A549 (cell line): ENCODE measurements around the gene SH3RF3.

ENCODE experiments used
- CHD2 ChIP-seq: fragments of 150-350 bp; IDR thresholded peaks from 2 replicates; pipeline ENCODE4 v1.6.1; 2014; ENCODE audit warnings: low read length; ENCODE audit not compliant: partially characterized antibody
- CTCF ChIP-seq: fragments of >200 bp; sonication (Bioruptor Twin); formaldehyde crosslinking; IDR thresholded peaks from 3 replicates; pipeline ENCODE4 v1.5.1; 2016
- E2F6 ChIP-seq: IDR thresholded peaks from 2 replicates; pipeline ENCODE4 v1.6.1; 2012; ENCODE audit warnings: low read depth, borderline replicate concordance
- ESRRA ChIP-seq: fragments of 150-350 bp; IDR thresholded peaks from 2 replicates; pipeline ENCODE4 v1.6.1; 2014; ENCODE audit warnings: mild to moderate bottlenecking, low read length, borderline replicate concordance
- GATA3 ChIP-seq: IDR thresholded peaks from 2 replicates; pipeline ENCODE4 v1.6.1; 2012; ENCODE audit warnings: borderline replicate concordance
- JUNB ChIP-seq: fragments of >200 bp; sonication (Bioruptor Twin); formaldehyde crosslinking; IDR thresholded peaks from 2 replicates; pipeline ENCODE4 v1.6.1; 2016
- MAZ ChIP-seq: fragments of 150-350 bp; IDR thresholded peaks from 2 replicates; pipeline ENCODE4 v1.6.1; 2014; ENCODE audit warnings: antibody characterized with exemption, low read depth, low read length, borderline replicate concordance
- MYC ChIP-seq: IDR thresholded peaks from 2 replicates; pipeline ENCODE4 v1.6.1; 2012; ENCODE audit warnings: mild to moderate bottlenecking, inconsistent platforms, low read length, improper control_type of control experiment, borderline replicate concordance
- POLR2A ChIP-seq: IDR thresholded peaks from 2 replicates; pipeline ENCODE4 v1.6.1; 2012; ENCODE audit warnings: mild to moderate bottlenecking, low read length
- POLR2AphosphoS2 ChIP-seq: conservative IDR thresholded peaks from 2 replicates; pipeline ENCODE4 v1.6.1; 2012; ENCODE audit warnings: low read length, improper control_type of control experiment, inconsistent platforms
- RAD21 ChIP-seq, 2 experiments: fragments of >200 bp in 1 of 2; sonication (Bioruptor Twin) in 1 of 2; formaldehyde crosslinking in 1 of 2; IDR thresholded peaks in 1 of 2; conservative IDR thresholded peaks in 1 of 2; 2 replicates in 1 of 2; 3 replicates in 1 of 2; pipeline ENCODE4 v1.6.1; 2012 to 2018; ENCODE audit warnings: inconsistent platforms in 1 of 2
- RCOR1 ChIP-seq: fragments of 150-350 bp; IDR thresholded peaks from 2 replicates; pipeline ENCODE4 v1.6.1; 2014; ENCODE audit warnings: antibody characterized with exemption, low read length, low read depth
- REST ChIP-seq: fragments of 200-600 bp; sonication (generic); IDR thresholded peaks from 2 replicates; pipeline ENCODE4 v1.6.1; 2016; ENCODE audit warnings: antibody characterized with exemption, mild to moderate bottlenecking, moderate library complexity

GRCh38 chr2:109379507-109379906, 250.5 kb downstream of the SH3RF3 start:
- TF ChIP-seq CTCF (no peak), CHD2 (no peak), MAZ (no peak), GATA3 (no peak), ESRRA (no peak), REST (no peak), RCOR1 (no peak), RAD21 (conservative IDR thresholded peaks at IDR 0.05 in 1 of 2, IDR thresholded peaks at IDR 0.05 in 1 of 2) (no peak), POLR2AphosphoS2 (no peak), MYC (no peak), POLR2A (no peak), E2F6 (no peak), JUNB (no peak)
